ENCODE data around the gene GMPS.
"Not testable (repeated sequence)": the region's sequence is repeated elsewhere in the genome, so short reads cannot be mapped to it uniquely, and the experiment has no call there.

The GMPS gene

DNA sequence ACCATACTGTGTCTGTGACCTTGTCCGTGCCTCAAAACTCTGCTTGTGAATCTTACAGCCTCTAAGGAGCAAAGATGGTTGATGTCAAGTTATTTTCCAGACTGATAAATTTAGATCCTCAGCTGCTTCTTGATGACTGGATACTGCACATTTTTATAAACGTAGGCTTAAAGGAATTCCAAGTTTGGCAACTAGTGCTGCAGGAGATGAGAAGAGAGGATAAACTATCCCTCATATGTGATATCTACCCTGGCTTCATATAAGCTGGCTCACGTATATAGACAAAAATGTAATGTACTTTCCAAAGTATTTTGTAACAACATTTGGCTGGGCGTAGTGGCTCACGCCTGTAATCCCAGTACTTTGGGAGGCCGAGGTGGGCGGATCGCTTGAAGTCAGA is 89.6 kb downstream of the GMPS start:
- Mint-ChIP-seq H3K9me3 (no peaks in the 10 kb centered on the region), H3K36me3 (ENCODE audit: insufficient read depth) (no peaks in the 10 kb centered on the region)
- no peak for DNase-seq (ENCODE audit: low spot score in 2 of 2)

DNA sequence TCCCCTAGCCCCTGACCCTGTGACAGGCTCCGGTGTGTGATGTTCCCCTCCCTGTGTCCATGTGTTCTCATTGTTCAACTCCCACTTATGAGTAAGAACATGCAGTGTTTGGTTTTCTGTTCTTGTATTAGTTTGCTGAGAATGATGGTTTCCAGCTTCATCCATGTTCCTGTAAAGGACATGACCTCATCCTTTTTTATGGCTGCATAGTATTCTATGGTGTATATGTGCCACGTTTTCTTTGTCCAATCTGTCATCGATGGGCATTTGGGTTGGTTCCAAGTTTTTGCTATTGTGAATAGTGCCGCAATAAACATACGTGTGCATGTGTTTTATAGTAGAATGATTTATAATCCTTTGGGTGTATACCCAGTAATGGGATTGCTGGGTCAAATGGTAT is 90.6 kb downstream of the GMPS start:
- H3K9me3 Mint-ChIP-seq; H3K27ac Mint-ChIP-seq (ENCODE audit: low read depth); H3K4me3 Mint-ChIP-seq; ATAC-seq (replicated peaks; ENCODE audit: extremely low read depth, poor library complexity, severe bottlenecking); H3K4me1 Mint-ChIP-seq; H3K36me3 Mint-ChIP-seq (ENCODE audit: insufficient read depth); DNase-seq (ENCODE audit: low spot score in 2 of 2); H3K27me3 Mint-ChIP-seq: not testable (repeated sequence)

More for the DNA sequence above, 89.6 kb downstream of the GMPS start:
- Mint-ChIP-seq H3K4me3 (no peak overlapping the region), H3K27ac (ENCODE audit: low read depth) (no peak overlapping the region), H3K4me1 (no peaks in the 10 kb centered on the region), H3K27me3 (no peaks in the 10 kb centered on the region)
- ATAC-seq (replicated peaks; ENCODE audit: extremely low read depth, poor library complexity, severe bottlenecking), result no peak

DNA sequence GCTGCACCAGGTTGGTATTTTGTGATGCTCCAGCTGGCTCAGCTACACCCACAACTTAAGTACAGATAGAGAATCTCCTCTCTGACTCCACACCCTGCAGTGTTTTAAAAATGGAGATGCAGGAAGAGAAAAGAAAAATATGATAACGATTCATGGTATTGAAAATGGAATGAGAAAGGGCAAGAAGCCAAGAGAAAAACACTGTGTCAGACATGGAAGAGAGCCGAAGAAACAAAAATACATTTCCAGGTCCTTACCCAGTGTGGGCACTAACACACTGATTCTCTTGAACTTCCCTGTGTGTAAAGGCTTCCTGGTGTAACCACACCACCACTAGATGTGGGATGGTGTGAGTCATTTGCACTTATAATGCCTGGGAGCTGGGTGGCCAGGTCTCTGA is 93.1 kb downstream of the GMPS start:
- no peak for ATAC-seq (replicated peaks; ENCODE audit: extremely low read depth, poor library complexity, severe bottlenecking)

DNA sequence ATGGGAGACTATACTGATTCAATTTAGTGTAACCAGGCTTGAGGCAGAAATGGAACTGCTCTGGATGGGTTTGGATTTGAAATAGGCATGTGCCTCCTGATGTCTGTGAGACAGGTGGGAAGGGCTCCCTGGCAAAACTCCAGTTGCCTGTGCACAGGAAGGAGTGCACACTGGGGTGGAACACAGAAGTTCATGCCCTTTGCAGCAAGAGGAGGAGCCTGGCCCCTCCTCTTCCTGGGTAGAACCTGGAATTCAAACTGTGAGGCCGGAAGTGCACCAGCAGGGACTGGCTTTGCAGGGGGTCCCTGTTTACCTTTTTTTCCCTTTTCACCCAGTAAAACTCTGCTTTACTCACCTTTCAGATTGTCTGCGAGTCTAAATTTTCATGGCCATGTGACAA is 99.9 kb downstream of the GMPS start:
- no peaks in the 10 kb centered on the region for H3K9me3 Mint-ChIP-seq
- H3K27me3 Mint-ChIP-seq, result no peaks in the 10 kb centered on the region
- H3K36me3 Mint-ChIP-seq (ENCODE audit: insufficient read depth), result no peaks in the 10 kb centered on the region
- no peaks in the 10 kb centered on the region for H3K4me1 Mint-ChIP-seq
- H3K27ac Mint-ChIP-seq (ENCODE audit: low read depth), result no peak overlapping the region
- ATAC-seq (replicated peaks; ENCODE audit: extremely low read depth, poor library complexity, severe bottlenecking) (no peak), DNase-seq (ENCODE audit: low spot score in 2 of 2) (no peak)
- H3K4me3 Mint-ChIP-seq, result no peak overlapping the region

More for the DNA sequence above, 93.1 kb downstream of the GMPS start:
- Mint-ChIP-seq H3K4me3 (no peak overlapping the region), H3K36me3 (ENCODE audit: insufficient read depth) (no peaks in the 10 kb centered on the region), H3K27ac (ENCODE audit: low read depth) (no peak overlapping the region), H3K4me1 (no peaks in the 10 kb centered on the region), H3K9me3 (no peaks in the 10 kb centered on the region), H3K27me3 (no peaks in the 10 kb centered on the region)
- DNase-seq (ENCODE audit: low spot score in 2 of 2), result no peak

DNA sequence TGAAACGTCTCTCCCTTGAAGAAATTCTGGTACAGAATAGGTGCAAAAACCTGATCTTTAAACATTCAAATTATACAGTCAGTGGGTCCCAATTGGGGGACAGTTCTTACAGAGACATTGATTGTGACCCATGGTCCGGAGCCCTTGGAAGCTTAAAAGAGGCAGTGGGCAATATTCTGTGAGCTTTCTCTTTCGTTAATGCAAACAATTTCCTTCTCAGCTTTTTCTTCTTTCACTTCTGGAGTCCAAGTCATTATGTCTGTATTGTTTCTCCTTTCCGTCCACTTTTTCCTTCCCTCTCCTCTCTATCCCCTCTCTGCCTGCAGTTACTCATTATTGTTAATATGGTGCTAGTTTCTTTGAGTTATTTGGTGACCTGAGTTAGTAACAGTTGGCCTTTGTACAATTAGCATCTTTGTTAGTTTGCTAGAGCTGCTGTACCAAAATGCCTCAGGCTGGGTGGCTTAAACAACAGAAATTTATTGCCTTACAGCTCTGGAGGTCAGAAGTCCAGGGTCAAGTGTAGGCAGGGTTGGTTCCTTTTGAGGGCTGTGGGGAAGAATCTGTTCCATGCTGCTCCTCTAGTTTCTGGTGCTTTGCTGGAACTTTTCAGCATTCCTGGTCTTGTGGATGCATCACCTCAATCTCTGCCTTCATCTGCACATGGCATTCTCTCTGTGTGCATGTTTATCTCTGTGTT is 102.6 kb downstream of the GMPS start:
- Mint-ChIP-seq H3K9me3 (no peaks in the 10 kb centered on the region), H3K4me3 (no peak overlapping the region), H3K4me1 (no peaks in the 10 kb centered on the region), H3K27ac (ENCODE audit: low read depth) (no peak overlapping the region), H3K27me3 (no peaks in the 10 kb centered on the region), H3K36me3 (ENCODE audit: insufficient read depth) (no peaks in the 10 kb centered on the region)
- DNase-seq (ENCODE audit: low spot score in 2 of 2) (no peak), ATAC-seq (replicated peaks; ENCODE audit: extremely low read depth, poor library complexity, severe bottlenecking) (no peak)

DNA sequence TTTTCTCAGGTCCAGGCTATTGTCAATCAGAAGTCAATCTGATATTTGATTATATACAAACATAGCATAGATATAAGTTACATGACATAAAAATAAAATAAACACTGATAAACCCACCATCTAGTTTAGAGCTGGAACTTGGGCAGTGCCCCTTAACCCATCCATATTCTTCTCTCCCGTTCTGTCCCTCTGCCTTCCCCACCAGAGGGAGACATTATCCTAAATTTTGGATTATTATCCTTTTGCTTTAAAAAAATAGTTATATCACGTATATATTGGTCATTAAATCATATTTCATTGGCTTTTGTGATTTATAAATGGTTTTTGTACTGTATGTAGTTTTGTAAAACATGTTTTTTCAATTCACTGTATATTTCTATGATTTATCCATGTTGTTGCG is 107.9 kb downstream of the GMPS start:
- Mint-ChIP-seq H3K27ac (ENCODE audit: low read depth) (no peak overlapping the region), H3K4me3 (no peak overlapping the region), H3K36me3 (ENCODE audit: insufficient read depth) (peaks cover 3% of the 10 kb centered on the region), H3K9me3 (no peaks in the 10 kb centered on the region), H3K27me3 (no peaks in the 10 kb centered on the region), H3K4me1 (no peaks in the 10 kb centered on the region)
- ATAC-seq (replicated peaks; ENCODE audit: extremely low read depth, poor library complexity, severe bottlenecking) (no peak), DNase-seq (ENCODE audit: low spot score in 2 of 2) (no peak)

DNA sequence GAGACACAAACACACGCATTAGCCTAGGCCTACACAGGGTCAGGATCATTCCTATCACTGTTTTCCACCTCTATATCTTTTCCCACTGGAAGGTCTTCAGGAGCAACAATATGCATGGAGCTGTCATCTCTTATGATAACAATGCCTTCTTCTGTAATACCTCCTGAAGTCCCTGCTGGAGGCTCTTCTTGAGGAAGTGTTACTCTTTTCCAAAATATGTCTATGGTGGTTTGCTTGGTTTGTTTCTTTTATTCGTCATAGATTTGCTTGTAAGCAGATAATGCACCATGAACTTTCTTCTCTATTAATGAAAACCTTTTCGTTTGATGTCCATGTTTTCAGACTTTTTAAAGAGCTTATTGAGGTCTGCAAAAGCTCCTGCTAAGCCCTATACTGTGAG is 109.3 kb downstream of the GMPS start:
- H3K9me3 Mint-ChIP-seq, result no peaks in the 10 kb centered on the region
- no peaks in the 10 kb centered on the region for H3K27me3 Mint-ChIP-seq
- no peak overlapping the region for H3K4me3 Mint-ChIP-seq
- ATAC-seq (replicated peaks; ENCODE audit: extremely low read depth, poor library complexity, severe bottlenecking) (no peak), DNase-seq (ENCODE audit: low spot score in 2 of 2) (no peak)
- H3K4me1 Mint-ChIP-seq, result no peaks in the 10 kb centered on the region
- H3K27ac Mint-ChIP-seq (ENCODE audit: low read depth), result no peak overlapping the region
- H3K36me3 Mint-ChIP-seq (ENCODE audit: insufficient read depth), result peaks cover 3% of the 10 kb centered on the region

DNA sequence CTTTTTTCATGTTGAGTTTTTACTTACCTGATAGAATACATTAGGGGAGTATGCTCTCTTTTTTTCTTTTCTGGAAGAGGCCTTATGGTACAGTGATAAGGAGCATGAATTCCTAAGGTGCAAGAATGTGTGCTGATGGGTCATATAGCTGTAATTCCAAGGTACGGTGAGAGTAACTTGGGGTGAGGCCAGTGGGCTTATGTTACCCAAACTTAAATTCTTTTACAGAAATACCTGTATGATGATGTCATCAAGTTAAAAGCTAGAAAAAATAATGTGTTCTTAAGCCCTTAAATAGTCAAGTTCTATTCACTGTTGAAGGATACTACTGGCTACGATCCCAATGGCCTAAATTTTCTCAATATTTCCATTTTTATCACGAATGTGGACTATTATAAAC is 111.2 kb downstream of the GMPS start:
- Mint-ChIP-seq H3K27ac (ENCODE audit: low read depth) (no peak overlapping the region), H3K4me3 (no peak overlapping the region), H3K27me3 (peaks cover 13% of the 10 kb centered on the region), H3K9me3 (no peaks in the 10 kb centered on the region), H3K4me1 (no peaks in the 10 kb centered on the region), H3K36me3 (ENCODE audit: insufficient read depth) (peaks cover 3% of the 10 kb centered on the region)
- ATAC-seq (replicated peaks; ENCODE audit: extremely low read depth, poor library complexity, severe bottlenecking) (no peak), DNase-seq (ENCODE audit: low spot score in 2 of 2) (no peak)

DNA sequence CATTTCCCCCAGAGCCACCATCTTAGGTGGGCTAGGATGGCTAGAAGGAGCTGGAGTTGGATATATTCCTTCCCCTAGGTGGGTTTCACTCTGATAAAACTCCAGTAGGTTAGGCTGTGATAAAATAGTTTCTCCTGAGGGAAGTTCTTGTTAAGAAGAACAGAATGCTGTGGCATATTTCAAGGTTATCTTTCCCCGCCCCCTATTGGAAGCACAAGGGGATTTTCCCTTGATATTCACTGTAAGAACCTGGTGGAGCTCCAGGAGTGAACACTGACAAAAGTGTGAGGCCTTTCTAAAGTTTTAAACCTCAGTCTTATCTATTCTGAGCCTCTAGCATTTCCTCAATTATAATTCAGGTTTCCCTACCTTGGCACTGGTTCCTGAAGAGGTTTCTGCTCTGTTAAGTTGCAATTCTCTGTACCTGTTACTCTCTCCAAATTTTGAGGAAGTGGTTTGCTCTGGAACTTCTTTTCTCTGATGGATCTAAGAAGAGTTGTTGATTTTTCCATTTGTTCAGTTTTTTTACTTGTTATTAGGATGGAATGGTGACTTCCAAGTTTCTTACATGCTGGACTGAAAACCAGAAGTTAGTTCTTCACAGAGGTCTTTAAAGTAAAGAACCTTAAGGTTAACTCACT is 113.5 kb downstream of the GMPS start:
- no peaks in the 10 kb centered on the region for H3K4me1 Mint-ChIP-seq
- DNase-seq (ENCODE audit: low spot score in 2 of 2) (no peak), ATAC-seq (replicated peaks; ENCODE audit: extremely low read depth, poor library complexity, severe bottlenecking) (no peak)
- H3K4me3 Mint-ChIP-seq, result no peak overlapping the region
- H3K9me3 Mint-ChIP-seq, result no peaks in the 10 kb centered on the region
- peaks cover 23% of the 10 kb centered on the region for H3K27me3 Mint-ChIP-seq
- no peak overlapping the region for H3K27ac Mint-ChIP-seq (ENCODE audit: low read depth)
- peaks cover 2% of the 10 kb centered on the region for H3K36me3 Mint-ChIP-seq (ENCODE audit: insufficient read depth)

DNA sequence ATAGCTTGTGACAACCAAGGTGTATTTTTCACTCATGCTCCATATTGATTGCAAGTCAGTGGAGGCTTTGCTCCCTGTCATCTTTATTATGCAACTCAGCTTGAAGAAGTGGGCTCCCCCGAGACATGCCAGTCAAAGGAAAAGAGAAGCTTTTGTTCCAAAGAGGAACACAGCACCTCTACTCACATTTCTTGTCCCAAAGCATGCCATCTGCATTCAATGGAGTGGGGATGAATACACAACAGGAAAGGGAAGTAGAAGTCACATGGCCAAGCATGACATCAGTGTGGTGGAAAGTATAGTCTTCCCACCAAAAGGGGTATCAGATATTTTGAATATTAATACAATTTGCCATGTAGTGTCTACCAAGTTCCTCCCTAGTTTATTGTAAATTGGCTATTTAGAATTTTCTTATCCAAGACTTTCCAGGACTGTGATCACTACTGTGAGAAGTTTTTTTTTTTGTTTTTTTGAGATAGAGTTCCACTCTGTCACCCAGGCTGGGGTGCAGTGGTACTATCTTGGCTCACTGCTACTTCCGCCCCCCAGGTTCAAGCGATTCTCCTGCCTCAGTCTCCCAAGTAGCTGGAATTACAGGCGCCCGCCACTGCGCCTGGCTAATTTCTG is 114.5 kb downstream of the GMPS start:
- Mint-ChIP-seq H3K27ac (ENCODE audit: low read depth) (no peak overlapping the region), H3K36me3 (ENCODE audit: insufficient read depth) (peaks cover 2% of the 10 kb centered on the region), H3K27me3 (peaks cover 23% of the 10 kb centered on the region), H3K4me1 (no peaks in the 10 kb centered on the region), H3K4me3 (no peak overlapping the region), H3K9me3 (no peaks in the 10 kb centered on the region)
- DNase-seq (ENCODE audit: low spot score in 2 of 2) (no peak), ATAC-seq (replicated peaks; ENCODE audit: extremely low read depth, poor library complexity, severe bottlenecking) (no peak)

DNA sequence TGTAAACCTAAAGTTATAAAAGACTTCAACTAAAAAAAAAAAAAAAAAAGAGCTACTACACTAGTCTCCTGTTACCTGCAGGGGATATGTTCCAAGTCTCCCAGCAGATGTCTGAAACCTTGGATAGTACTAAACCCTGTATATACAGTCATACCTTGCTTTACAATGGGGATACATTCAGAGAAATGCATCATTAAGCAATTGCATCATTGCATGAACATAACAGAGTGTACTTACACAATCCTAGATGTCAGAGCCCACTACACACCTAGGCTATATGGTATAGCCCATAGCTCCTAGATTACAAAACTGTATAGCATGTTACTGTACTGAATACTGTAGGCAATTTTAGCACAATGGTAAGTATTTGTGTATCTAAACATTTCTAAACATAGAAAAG is 119.1 kb downstream of the GMPS start:
- DNase-seq (ENCODE audit: low spot score in 2 of 2) (no peak), ATAC-seq (replicated peaks; ENCODE audit: extremely low read depth, poor library complexity, severe bottlenecking) (no peak)
- Mint-ChIP-seq H3K9me3 (no peaks in the 10 kb centered on the region), H3K4me3 (no peak overlapping the region), H3K36me3 (ENCODE audit: insufficient read depth) (no peaks in the 10 kb centered on the region), H3K27me3 (peaks cover 33% of the 10 kb centered on the region), H3K27ac (ENCODE audit: low read depth) (no peak overlapping the region), H3K4me1 (no peaks in the 10 kb centered on the region)

DNA sequence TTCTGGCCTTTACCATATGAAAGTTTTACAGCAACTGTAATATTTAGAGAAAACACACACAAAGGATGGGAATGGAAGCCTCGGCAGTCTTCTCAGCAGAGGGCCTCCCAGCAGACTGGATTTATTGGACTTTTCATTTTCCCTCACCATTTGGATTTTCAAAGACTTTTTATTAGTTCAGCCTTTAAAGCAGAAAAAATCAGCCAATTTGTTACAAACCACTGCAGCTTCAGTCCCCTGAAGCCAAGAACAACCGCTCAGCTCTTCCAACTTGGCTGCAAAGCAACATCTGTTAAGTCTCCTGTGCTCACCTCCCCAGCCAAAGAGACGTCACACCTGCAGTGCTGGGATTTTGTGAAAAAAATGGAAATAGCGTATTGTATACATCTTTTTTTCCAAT is 120.8 kb downstream of the GMPS start:
- H3K4me1 Mint-ChIP-seq, result no peaks in the 10 kb centered on the region
- no peak overlapping the region for H3K4me3 Mint-ChIP-seq
- no peaks in the 10 kb centered on the region for H3K9me3 Mint-ChIP-seq
- no peak overlapping the region for H3K27ac Mint-ChIP-seq (ENCODE audit: low read depth)
- no peak for ATAC-seq (replicated peaks; ENCODE audit: extremely low read depth, poor library complexity, severe bottlenecking)
- peaks cover 31% of the 10 kb centered on the region for H3K27me3 Mint-ChIP-seq
- DNase-seq (ENCODE audit: low spot score in 2 of 2), result no peak
- H3K36me3 Mint-ChIP-seq (ENCODE audit: insufficient read depth), result no peaks in the 10 kb centered on the region

DNA sequence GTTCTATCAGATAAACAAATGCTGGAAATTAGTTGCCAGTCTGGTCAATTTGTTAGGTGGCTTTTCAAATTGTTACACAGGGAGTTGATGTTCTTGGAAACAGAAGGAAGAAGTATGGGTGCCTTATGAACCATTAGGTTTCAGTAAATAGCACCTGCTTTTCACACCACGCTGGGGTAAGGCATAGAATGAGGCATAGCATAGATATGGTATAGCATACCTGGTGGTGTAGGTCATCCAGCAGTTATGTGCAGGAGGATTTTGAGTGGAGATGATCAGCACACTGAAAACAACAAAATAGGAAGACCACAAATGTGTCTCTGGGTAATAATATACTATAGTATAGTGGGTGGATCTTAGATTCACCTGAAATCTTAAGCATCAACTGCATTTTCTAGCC is 121.4 kb downstream of the GMPS start:
- H3K9me3 Mint-ChIP-seq, result no peaks in the 10 kb centered on the region
- DNase-seq (ENCODE audit: low spot score in 2 of 2), result no peak
- no peak for ATAC-seq (replicated peaks; ENCODE audit: extremely low read depth, poor library complexity, severe bottlenecking)

More for the DNA sequence above, 121.4 kb downstream of the GMPS start:
- Mint-ChIP-seq H3K4me3 (no peak overlapping the region), H3K36me3 (ENCODE audit: insufficient read depth) (no peaks in the 10 kb centered on the region), H3K4me1 (no peaks in the 10 kb centered on the region), H3K27ac (ENCODE audit: low read depth) (no peak overlapping the region), H3K27me3 (peaks cover 25% of the 10 kb centered on the region)
